GM21576 (cell line): ENCODE measurements around the gene RAB11FIP5.

Experiments
- ATAC-seq: cut with Tn5 transposase; IDR thresholded peaks from one replicate; pipeline ENCODE4 v1.9.1; 2021; ENCODE audit warnings: mild to moderate bottlenecking, moderate library complexity; ENCODE audit not compliant: unreplicated experiment

RAB11FIP5 gene

GRCh38 chr2:73035899-73036711 is 76.6 kb downstream of the RAB11FIP5 start:
- ATAC-seq: no peak

- no peak for ATAC-seq
These were observed 77.9 kb downstream of the RAB11FIP5 start for GRCh38 chr2:73034661-73035375.

GRCh38 chr2:73033766-73034381 is 78.9 kb downstream of the RAB11FIP5 start:
- ATAC-seq: no peak

GRCh38 chr2:73033142-73033765 is 79.5 kb downstream of the RAB11FIP5 start:
- no peak for ATAC-seq

GRCh38 chr2:73032702-73033097 is 80.0 kb downstream of the RAB11FIP5 start:
- no peak for ATAC-seq

GRCh38 chr2:73031725-73032701 is 80.7 kb downstream of the RAB11FIP5 start:
- no peak for ATAC-seq

- no peak for ATAC-seq
These were observed 81.6 kb downstream of the RAB11FIP5 start for GRCh38 chr2:73031095-73031678.

- ATAC-seq: no peak
These were observed 83.9 kb downstream of the RAB11FIP5 start for GRCh38 chr2:73028841-73029240.

- ATAC-seq: no peak
These were observed 85.4 kb downstream of the RAB11FIP5 start for GRCh38 chr2:73027340-73027739.

- no peak for ATAC-seq
These were observed 89.3 kb downstream of the RAB11FIP5 start for GRCh38 chr2:73023497-73023896.
